GM23338 (cell line): ENCODE measurements around the gene TWIST2.

Source experiments
- CTCF ChIP-seq, 2 experiments: fragments of 200-600 bp in 1 of 2; sonication (generic) in 1 of 2; conservative IDR thresholded peaks; 2 replicates each; pipeline versions ENCODE4 v1.5.1 to v1.6.1; 2016 to 2017; ENCODE audit warnings: antibody characterized with exemption in 2 of 2, low read depth in 2 of 2, mild to moderate bottlenecking in 2 of 2, moderate library complexity in 1 of 2
- EZH2phosphoT487 ChIP-seq: fragments of 200-600 bp; sonication (generic); IDR thresholded peaks from one replicate; pipeline ENCODE4 v1.8.1; 2018; ENCODE audit warnings: antibody characterized with exemption; ENCODE audit not compliant: unreplicated experiment
- JUNB ChIP-seq: IDR thresholded peaks from one replicate; pipeline ENCODE4 v1.6.1; 2016; ENCODE audit warnings: antibody characterized with exemption; ENCODE audit not compliant: unreplicated experiment

GRCh38 chr2:238916176-238916874, 68.4 kb downstream of the TWIST2 start:
- TF ChIP-seq CTCF (conservative IDR thresholded peaks at IDR 0.05; ENCODE audit: low read depth in 2 of 2) = no peak
- TF ChIP-seq JUNB = no peak
- TF ChIP-seq EZH2phosphoT487 = no peak
